Erythroblast (primary cell): ENCODE data around the gene EID2.

ENCODE experiments used
- GATA1 ChIP-seq: IDR thresholded peaks from 2 replicates; pipeline ENCODE4 v1.6.1; 2011; ENCODE audit warnings: low read depth, mild to moderate bottlenecking, control low read depth, low read length, moderate library complexity
- POLR2A ChIP-seq: IDR thresholded peaks from 2 replicates; pipeline ENCODE4 v1.6.1; 2011; ENCODE audit warnings: mild to moderate bottlenecking, low read length

- TF ChIP-seq POLR2A, result no peak
- TF ChIP-seq GATA1, result no peak
These were observed 47.2 kb downstream of the EID2 start for GRCh38 chr19:39492788-39493187.
